GM10248 (cell line): ENCODE measurements around the gene ZDHHC14.

Experiments
- CTCF ChIA-PET: fragments of 300-600 bp; sonication (Branson Sonifier 250); formaldehyde crosslinking; extraction: SDS; loops from one replicate; lab custom pipeline; 2021; ENCODE audit warnings: antibody characterized with exemption; lab: Yijun Ruan, JAX
- POLR2A ChIA-PET: fragments of 350-650 bp; sonication (Branson Sonifier 250); formaldehyde crosslinking; extraction: SDS; loops from one replicate; lab custom pipeline; 2020; ENCODE audit warnings: antibody characterized with exemption; lab: Yijun Ruan, JAX
- DNase-seq: peaks from one replicate; pipeline ENCODE4 v3.0.0; 2012; ENCODE audit errors: extremely low spot score
- CTCF ChIP-seq: IDR thresholded peaks from 2 replicates; pipeline ENCODE4 v1.5.1; 2012; ENCODE audit warnings: mild to moderate bottlenecking, low read depth; ENCODE audit errors: extremely low read depth, missing control alignments, control extremely low read depth

ZDHHC14 gene

DNA sequence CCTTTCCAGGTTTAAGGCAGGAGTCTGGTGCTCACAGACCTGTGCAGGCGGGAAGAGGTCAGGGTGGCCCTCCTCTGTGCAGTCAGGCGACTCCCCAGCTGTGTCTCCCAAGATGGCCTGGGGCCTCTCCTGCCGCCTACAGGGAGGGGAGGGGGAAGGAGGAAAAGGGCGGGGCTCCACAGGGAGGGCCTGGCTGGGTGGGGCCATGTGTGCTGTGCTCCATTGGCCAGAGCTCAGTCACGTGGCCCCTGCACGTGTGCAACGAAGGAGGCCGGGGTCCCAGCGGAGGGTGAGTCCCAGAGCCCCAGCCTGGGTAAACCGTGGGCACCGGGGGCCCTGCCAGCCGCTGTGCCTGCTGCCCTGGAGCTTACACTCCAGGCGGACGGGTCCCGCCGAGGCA, 211.6 kb downstream of the ZDHHC14 start:
- no peak for TF ChIP-seq CTCF
- POLR2A ChIA-PET = no interaction called here
- no peak for DNase-seq
- CTCF ChIA-PET = no interaction called here

DNA sequence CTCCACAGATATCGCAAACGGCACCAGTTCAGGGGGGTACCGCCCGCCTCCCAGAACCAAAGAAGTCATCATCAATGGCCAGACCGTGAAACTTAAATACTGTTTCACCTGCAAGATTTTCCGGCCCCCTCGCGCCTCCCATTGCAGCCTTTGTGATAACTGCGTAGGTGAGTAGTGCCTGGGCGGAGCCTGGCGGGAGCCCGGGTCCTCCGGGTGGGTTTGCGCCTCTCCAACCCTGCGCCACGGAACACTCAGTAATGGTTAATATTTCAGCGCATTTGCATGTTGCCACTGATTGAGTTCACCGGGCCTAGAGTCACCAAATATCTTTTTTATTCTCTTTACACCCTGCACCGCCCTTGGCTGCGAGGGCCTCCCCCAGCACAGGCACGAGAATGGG, 212.0 kb downstream of the ZDHHC14 start:
- TF ChIP-seq CTCF = no peak
- POLR2A ChIA-PET = no interaction called here
- CTCF ChIA-PET = no interaction called here
- DNase-seq = no peak

GRCh38 chr6:157593596-157593995, 212.6 kb downstream of the ZDHHC14 start:
- POLR2A ChIA-PET = no interaction called here
- CTCF ChIA-PET = interaction anchor here (1.4 to 4.2 kb wide), 3 partner anchors 14 to 278 kb away, joined by 3 to 22 read pairs (median 4); no protein-coding TSS in a partner anchor
- DNase-seq = no peak
- no peak for TF ChIP-seq CTCF

DNA sequence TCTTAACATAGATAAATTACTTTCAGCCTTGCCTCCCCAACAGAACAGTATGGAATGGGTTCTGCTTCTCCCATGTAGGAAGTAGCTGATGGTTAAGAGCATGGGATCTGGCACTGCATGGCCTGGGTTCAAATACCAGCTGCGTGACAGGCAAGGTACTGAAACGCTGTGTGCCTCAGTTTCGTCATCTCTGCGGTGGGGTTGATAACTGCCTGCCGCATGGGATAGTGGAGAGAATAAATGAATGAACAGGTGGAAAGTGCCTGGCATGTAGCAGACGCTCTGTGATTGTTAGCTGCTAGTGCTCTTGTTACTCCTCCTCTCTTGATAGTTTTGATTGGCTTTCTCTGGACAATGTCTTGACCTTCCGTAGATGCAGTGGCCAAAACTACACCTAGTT, 213.3 kb downstream of the ZDHHC14 start:
- CTCF ChIA-PET = interaction anchor here (1.4 to 4.2 kb wide), 3 partner anchors 15 to 279 kb away, joined by 3 to 22 read pairs (median 4); no protein-coding TSS in a partner anchor
- POLR2A ChIA-PET = no interaction called here
- TF ChIP-seq CTCF = no peak
- no peak for DNase-seq

DNA sequence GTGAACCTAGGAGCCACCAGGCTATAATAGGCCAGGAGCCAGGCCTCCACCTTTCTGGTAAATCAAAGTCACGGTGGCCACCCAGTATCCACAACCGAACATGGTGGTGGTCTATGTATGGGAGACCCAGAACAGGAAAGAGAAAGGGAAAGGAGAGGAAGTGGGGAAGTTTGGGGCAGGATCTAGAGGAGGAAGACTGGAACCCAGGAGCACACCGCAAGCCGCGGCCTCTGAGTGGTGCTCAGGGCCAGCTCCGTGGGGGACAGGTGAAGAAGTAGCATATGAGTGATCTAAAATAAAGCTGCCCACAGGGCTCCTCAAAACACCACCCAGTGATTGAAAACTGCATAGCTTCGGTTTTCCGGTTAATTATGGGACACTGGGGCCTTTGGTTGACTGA, 214.8 kb downstream of the ZDHHC14 start:
- DNase-seq = no peak
- ChIA-PET CTCF (interaction anchor here (0.9 to 4.2 kb wide), 8 partner anchors 10 to 280 kb away, joined by 3 to 22 read pairs (median 4); no protein-coding TSS in a partner anchor), POLR2A (no interaction called here)
- no peak for TF ChIP-seq CTCF

- no peak for DNase-seq
- CTCF ChIA-PET = interaction anchor here (0.9 to 4.2 kb wide), 9 partner anchors 9 to 281 kb away, joined by 3 to 22 read pairs (median 3); no protein-coding TSS in a partner anchor
- TF ChIP-seq CTCF = no peak
- POLR2A ChIA-PET = no interaction called here
Measured at GRCh38 chr6:157596461-157596860, 215.5 kb downstream of the ZDHHC14 start.
